Hematopoietic multipotent progenitor cell (in vitro differentiated cells): ENCODE measurements around the gene RGMA. TPM values are rescaled to one million over a fixed set of nuclear protein-coding genes. Genes with fewer than 3 reads are reported as not detected.
"Not testable (repeated sequence)": the region's sequence is repeated elsewhere in the genome, so short reads cannot be mapped to it uniquely, and the experiment has no call there.

Experiments used
- DNase-seq, 3 donors: peaks; one replicate each; pipeline ENCODE4 v3.0.0-alpha.2; 2011 to 2015; ENCODE audit warnings: low read depth in 2 of 3, low spot score in 2 of 3
- total RNA-seq: library from RNA; depleted of rRNA; stranded (reverse); fragments of >200 nt; gene quantifications from one replicate; pipeline ENCODE4 v1.2.3, GENCODE V29; 2012

Gene RGMA
- total RNA-seq, 1 donor = 1.1 TPM

DNA sequence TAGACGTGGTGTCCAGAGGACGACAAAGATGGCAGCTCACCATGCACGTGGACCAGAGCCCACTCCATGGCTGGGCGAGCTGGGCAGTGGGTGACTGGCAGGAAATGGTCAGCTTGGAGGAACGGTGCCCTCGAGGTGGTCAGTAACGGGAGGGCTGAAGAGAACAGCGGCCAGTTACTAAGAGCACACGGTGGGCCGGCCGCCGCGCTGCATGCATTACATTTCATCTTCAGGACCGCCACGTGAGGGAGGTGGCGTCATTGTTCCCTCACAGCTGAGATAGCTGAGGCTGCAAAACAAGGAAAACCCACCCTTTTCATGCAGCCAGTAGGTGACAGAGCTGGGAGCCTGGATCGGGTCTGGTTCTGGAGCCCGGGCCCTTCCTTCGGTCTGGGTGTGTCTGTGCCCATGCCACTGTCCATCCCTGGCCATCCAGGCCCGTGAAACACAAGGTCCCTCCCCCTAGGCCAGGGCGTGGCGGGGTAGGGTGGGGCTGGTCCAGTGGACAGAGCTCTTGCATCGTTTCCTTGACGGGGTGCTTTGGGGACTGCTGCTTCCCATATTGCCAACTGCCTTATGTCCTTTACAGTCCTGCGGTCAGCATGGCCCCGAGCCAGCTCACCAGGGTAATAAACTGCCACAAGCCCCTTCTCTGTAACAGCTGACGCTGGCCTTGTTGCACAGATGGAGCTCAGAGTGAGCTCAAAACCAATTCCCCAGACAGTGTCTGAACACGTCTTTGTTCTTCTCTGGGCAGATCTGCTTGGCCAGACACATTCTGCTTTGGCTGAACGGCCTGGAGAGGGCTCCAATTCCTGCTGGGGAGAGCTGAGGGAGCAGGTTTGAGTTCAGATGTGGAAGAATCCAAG lies 51.8 kb downstream of the RGMA start:
- DNase-seq = peak in 1 of 3 donors; percentile 28

- DNase-seq = peak in 2 of 3 donors; percentile 68 to 79
These were observed 52.8 kb downstream of the RGMA start for GRCh38 chr15:93035953-93036810.

DNA sequence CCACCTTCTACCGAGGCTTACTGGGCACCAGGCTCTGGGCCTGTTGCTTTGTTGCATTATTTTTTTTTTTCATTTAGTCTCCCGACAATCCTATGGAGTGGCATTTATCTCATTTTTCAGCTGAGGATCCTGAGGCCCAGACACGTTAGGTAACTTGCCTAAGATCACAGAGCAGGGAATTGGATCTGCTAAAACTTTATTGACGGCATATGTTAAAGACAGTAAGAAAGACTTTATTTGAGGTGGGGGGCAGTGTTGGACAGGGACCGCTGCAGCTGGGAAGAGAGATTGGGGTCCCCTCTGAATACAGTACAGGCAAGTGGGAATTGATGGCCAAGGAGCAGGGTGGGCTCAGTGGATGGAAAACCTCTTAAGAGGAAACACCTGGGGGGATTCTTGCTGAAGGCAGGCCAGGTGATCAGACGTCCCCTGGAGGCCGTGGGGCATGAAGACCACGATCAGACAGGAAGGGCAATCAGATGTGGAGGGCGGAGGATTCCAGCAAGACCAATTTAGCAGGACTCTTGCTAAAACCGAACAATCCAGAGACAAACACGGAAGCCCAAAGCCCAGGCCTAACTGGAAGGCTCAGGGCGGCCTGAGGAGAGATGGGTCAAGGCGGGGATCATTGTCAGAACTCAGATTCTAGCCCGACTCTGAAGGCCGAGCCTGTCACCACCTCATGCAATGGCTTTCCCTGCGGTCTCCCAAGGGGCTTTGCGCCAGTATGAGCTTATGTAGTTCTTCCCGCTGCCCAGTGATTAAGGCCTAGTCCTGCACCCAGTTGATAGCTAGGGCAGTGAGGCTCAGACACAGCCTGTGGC lies 53.7 kb downstream of the RGMA start:
- DNase-seq = no peak

DNA sequence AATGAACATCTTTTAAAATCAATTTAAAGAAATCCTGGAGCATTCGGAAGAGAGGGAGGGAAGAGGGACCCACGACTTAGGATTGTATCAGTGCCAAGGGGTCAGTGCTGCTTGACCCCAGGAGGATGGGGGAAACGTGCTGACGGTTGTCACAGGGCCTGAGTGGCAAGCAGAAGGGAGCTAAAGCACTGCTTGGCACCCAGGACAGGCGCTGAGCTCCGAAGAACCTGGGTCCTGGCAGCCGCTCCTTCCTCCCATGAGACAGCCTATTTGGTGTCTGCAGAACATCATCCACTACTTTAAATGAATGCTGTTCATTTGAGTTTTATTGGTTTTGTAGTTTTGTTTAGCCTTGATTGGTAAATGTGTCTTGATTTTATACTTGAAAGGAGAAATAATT lies 54.5 kb downstream of the RGMA start:
- no peak for DNase-seq

GRCh38 chr15:93033434-93034045 lies 55.5 kb downstream of the RGMA start:
- no peak for DNase-seq

GRCh38 chr15:93032515-93033206 lies 56.4 kb downstream of the RGMA start:
- DNase-seq = not testable (repeated sequence)

DNA sequence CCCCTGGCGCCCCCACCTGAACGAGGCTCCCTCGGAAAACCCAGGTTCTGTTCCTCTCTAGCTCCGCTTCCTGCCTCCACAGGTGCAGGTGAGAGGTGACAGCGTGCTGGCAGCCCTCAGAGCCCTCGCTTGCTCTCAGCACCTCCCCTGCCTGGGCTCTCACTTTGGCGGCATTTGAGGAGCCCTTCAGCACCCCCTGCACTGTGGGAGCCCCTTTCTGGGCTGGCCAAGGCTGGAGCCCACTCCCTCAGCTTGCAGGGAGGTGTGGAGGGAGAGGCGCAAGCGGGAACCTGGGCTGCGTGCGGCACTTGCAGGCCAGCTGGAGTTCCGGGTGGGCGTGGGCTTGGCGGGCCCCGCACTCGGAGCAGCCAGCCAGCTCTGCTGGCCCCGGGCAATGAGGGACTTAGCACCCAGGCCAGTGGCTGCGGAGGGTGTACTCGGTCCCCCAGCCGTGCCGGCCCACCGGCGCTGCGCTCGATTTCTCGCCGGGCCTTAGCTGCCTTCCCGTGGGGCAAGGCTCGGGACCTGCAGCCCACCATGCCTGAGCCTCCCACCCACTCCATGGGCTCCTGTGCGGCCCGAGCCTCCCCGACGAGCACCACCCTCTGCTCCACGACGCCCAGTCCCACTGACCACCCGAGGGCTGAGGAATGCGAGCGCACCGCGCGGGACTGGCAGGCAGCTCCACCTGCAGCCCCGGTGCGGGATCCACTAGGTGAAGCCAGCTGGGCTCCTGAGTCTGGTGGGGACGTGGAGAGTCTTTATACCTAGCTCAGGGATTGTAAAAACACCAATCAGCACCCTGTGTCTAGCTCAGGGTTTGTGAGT lies 57.2 kb downstream of the RGMA start:
- DNase-seq = not testable (repeated sequence)

GRCh38 chr15:93031103-93031464 lies 57.9 kb downstream of the RGMA start:
- DNase-seq = no peak

- DNase-seq = peak; percentile 50 to 76 (median 51)
These were observed 58.4 kb downstream of the RGMA start for GRCh38 chr15:93030430-93031102.

DNA sequence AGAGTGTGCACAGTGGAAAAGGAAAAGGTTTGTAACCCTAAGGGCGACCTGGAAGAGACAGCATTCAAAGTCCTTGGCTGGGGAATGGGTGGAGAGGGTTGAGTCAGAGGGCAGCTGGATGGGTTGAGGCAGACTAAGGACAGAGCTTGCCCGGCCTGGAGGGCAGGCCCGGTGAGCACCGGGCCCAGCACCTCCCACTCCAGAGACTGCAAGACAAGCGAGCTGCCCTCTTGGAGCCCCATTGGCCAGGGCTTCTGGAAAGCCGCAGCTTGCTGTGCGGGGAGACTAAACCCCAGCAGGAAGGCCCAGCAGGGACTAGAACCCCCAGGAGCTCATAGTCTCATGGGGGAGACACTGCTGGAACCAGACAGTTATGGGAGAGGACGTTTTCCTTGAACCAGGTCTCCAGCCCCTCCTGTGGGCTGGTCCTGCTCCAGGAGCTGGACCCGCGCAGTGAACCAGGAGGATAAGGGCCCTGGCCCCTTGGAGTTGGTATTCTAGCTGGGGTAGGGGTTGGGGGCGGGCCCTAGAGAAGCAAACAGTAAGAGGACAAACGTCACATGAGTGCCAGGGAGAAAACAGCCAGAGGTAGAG lies 59.1 kb downstream of the RGMA start:
- no peak for DNase-seq

- no peak for DNase-seq
These were observed 59.7 kb downstream of the RGMA start for GRCh38 chr15:93029214-93029835.

- DNase-seq = no peak
These were observed 60.3 kb downstream of the RGMA start for GRCh38 chr15:93028632-93029213.

- DNase-seq = no peak
These were observed 60.8 kb downstream of the RGMA start for GRCh38 chr15:93028111-93028631.

- DNase-seq = no peak
These were observed 61.6 kb downstream of the RGMA start for GRCh38 chr15:93027413-93027812.

DNA sequence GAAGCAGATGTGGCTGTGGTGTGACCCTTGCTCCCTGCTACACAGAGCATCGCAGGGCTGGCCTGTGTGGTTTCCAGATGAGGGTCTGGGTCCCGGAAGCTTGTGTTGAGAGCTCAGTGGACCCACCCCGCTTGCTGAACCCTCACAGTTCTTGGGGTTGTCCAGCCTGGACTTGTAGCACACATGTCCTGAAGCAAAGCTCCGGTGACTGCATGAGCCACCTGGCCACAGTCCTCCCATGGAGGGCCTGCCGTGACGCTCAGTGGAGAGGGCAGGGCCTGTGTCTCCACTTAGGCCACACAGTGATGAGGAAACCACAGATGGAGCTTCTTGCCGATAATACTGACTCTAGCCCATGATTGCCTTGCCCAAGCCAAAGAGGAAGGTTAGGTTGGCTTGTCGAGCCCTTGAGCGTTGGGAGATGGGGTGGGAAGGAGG lies 62.6 kb downstream of the RGMA start:
- no peak for DNase-seq

DNA sequence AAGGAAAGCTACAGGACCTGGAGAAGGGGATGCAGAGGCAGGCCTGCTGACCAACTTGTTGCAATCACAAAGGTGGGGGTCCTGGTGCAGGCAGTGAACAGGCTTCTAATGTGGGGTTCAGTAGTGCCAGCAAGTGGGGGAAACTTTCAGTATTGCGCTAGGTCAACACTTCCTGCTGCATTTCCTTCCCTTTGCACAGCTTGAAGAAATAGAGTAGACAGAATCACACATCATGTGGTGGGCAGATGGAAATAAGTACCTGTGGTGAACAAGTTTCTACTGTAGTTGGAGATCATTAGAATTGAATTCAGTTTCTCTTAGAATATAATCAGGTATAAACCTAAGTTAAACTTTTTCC lies 63.4 kb downstream of the RGMA start:
- no peak for DNase-seq
